CD4-positive, alpha-beta T cell treated with Interferon gamma for 1 hour (primary cell): ENCODE results near the gene ADCY6.
"Not testable (repeated sequence)": the region's sequence is repeated elsewhere in the genome, so short reads cannot be mapped to it uniquely, and the experiment has no call there.

Source experiments
- DNase-seq: peaks from one replicate; pipeline ENCODE4 v3.0.0-alpha.2; 2020

The ADCY6 gene

GRCh38 chr12:48744251-48745008 lies 44.5 kb downstream of the ADCY6 start:
- no peak for DNase-seq

- no peak for DNase-seq
Measured at GRCh38 chr12:48739618-48740269, 49.1 kb downstream of the ADCY6 start.

GRCh38 chr12:48736456-48736855 lies 52.4 kb downstream of the ADCY6 start:
- no peak for DNase-seq

- DNase-seq = no peak
Measured at GRCh38 chr12:48728807-48729206, 60.1 kb downstream of the ADCY6 start.

- not testable (repeated sequence) for DNase-seq
Measured at GRCh38 chr12:48720737-48721136, 68.2 kb downstream of the ADCY6 start.

GRCh38 chr12:48720171-48720570 lies 68.7 kb downstream of the ADCY6 start:
- not testable (repeated sequence) for DNase-seq

- DNase-seq = not testable (repeated sequence)
Measured at GRCh38 chr12:48719002-48719401, 69.9 kb downstream of the ADCY6 start.

- no peak for DNase-seq
Measured at GRCh38 chr12:48717252-48717695, 71.6 kb downstream of the ADCY6 start.

GRCh38 chr12:48716493-48717251 lies 72.2 kb downstream of the ADCY6 start, which contains the start of gene CCNT1:
Gene CCNT1 (minus strand): TSS chr12:48716707. CDS start chr12:48716675, 32 bp downstream.
- DNase-seq = peak; percentile 100
